ENCODE results near the gene BPIFB1. TPM values are rescaled to one million over a fixed set of nuclear protein-coding genes. Genes with fewer than 3 reads are reported as not detected.

Gene BPIFB1
- total and polyA plus RNA-seq, 2 of the 8 experiments (the other 6 are each of a cell fraction or from before 2014, with no cell fraction given): not detected

DNA sequence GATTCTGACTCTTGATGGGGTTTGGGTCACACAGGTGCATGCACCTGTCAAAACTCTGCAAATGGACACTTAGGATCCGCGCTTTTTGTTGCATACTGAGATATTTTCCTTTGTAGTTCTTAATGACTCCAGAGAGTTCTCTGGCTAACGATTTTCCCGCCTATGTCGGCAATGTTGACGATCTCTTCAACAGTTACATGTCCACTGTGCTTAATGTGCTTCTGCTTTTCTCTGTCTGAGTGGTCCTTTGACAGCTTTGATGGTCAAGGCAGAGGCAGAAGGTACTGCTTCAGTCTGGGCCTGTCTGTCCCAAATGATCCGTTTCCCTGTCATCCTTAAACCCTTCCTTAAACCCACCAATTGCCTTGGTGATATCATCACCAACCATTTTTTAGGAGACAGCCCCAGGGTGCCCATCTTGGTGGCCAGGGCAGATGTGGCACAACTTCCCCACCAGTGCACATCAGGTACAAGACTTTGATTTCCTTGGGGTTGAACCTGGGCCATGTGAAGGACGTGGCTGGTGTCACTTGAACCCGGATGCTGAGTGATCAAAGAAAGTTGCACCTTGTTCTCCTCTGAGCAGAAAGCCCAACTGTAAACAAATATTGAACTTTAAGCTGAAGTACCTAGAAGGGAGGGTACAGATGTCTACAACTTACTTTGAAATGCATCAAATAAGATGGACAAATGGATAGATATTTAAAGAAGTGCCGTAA, 10.7 kb upstream of the BPIFB1 start (continued):
- TF ChIP-seq, protein P1, sequence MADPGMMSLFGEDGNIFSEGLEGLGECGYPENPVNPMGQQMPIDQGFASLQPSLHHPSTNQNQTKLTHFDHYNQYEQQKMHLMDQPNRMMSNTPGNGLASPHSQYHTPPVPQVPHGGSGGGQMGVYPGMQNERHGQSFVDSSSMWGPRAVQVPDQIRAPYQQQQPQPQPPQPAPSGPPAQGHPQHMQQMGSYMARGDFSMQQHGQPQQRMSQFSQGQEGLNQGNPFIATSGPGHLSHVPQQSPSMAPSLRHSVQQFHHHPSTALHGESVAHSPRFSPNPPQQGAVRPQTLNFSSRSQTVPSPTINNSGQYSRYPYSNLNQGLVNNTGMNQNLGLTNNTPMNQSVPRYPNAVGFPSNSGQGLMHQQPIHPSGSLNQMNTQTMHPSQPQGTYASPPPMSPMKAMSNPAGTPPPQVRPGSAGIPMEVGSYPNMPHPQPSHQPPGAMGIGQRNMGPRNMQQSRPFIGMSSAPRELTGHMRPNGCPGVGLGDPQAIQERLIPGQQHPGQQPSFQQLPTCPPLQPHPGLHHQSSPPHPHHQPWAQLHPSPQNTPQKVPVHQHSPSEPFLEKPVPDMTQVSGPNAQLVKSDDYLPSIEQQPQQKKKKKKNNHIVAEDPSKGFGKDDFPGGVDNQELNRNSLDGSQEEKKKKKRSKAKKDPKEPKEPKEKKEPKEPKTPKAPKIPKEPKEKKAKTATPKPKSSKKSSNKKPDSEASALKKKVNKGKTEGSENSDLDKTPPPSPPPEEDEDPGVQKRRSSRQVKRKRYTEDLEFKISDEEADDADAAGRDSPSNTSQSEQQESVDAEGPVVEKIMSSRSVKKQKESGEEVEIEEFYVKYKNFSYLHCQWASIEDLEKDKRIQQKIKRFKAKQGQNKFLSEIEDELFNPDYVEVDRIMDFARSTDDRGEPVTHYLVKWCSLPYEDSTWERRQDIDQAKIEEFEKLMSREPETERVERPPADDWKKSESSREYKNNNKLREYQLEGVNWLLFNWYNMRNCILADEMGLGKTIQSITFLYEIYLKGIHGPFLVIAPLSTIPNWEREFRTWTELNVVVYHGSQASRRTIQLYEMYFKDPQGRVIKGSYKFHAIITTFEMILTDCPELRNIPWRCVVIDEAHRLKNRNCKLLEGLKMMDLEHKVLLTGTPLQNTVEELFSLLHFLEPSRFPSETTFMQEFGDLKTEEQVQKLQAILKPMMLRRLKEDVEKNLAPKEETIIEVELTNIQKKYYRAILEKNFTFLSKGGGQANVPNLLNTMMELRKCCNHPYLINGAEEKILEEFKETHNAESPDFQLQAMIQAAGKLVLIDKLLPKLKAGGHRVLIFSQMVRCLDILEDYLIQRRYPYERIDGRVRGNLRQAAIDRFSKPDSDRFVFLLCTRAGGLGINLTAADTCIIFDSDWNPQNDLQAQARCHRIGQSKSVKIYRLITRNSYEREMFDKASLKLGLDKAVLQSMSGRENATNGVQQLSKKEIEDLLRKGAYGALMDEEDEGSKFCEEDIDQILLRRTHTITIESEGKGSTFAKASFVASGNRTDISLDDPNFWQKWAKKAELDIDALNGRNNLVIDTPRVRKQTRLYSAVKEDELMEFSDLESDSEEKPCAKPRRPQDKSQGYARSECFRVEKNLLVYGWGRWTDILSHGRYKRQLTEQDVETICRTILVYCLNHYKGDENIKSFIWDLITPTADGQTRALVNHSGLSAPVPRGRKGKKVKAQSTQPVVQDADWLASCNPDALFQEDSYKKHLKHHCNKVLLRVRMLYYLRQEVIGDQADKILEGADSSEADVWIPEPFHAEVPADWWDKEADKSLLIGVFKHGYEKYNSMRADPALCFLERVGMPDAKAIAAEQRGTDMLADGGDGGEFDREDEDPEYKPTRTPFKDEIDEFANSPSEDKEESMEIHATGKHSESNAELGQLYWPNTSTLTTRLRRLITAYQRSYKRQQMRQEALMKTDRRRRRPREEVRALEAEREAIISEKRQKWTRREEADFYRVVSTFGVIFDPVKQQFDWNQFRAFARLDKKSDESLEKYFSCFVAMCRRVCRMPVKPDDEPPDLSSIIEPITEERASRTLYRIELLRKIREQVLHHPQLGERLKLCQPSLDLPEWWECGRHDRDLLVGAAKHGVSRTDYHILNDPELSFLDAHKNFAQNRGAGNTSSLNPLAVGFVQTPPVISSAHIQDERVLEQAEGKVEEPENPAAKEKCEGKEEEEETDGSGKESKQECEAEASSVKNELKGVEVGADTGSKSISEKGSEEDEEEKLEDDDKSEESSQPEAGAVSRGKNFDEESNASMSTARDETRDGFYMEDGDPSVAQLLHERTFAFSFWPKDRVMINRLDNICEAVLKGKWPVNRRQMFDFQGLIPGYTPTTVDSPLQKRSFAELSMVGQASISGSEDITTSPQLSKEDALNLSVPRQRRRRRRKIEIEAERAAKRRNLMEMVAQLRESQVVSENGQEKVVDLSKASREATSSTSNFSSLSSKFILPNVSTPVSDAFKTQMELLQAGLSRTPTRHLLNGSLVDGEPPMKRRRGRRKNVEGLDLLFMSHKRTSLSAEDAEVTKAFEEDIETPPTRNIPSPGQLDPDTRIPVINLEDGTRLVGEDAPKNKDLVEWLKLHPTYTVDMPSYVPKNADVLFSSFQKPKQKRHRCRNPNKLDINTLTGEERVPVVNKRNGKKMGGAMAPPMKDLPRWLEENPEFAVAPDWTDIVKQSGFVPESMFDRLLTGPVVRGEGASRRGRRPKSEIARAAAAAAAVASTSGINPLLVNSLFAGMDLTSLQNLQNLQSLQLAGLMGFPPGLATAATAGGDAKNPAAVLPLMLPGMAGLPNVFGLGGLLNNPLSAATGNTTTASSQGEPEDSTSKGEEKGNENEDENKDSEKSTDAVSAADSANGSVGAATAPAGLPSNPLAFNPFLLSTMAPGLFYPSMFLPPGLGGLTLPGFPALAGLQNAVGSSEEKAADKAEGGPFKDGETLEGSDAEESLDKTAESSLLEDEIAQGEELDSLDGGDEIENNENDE (IDR thresholded peaks at IDR 0.05; ENCODE audit: insufficient replicate concordance, low read length): no peak
- TF ChIP-seq SP1 (IDR thresholded peaks at IDR 0.05; ENCODE audit: low read depth, low read length): no peak

All from H1 (cell line).